Thyroid gland (tissue), 4 donors: ENCODE results near the gene UNC13A. TPM values are rescaled to one million over a fixed set of nuclear protein-coding genes. Genes with fewer than 3 reads are reported as not detected.

Experiments
- DNase-seq, 2 donors: peaks; one replicate each; pipeline ENCODE4 v3.0.0-alpha.2; 2019
- H3K27ac ChIP-seq, 3 donors: fragments of 200-600 bp; sonication (generic); 1 replicate in 2 of 3; 2 replicates in 1 of 3; pipeline ENCODE4 v1.5.1; 2016 to 2019; ENCODE audit warnings: mild to moderate bottlenecking in 1 of 3, moderate library complexity in 1 of 3
- H3K27me3 ChIP-seq: fragments of 200-600 bp; sonication (generic); one replicate; pipeline ENCODE4 v1.5.1; 2019
- H3K36me3 ChIP-seq, 2 donors: fragments of 200-600 bp; sonication (generic); one replicate each; pipeline ENCODE4 v1.5.1; 2016 to 2019
- H3K4me1 ChIP-seq, 2 donors: fragments of 200-600 bp; sonication (generic); one replicate each; pipeline ENCODE4 v1.5.1; 2017 to 2019
- H3K4me3 ChIP-seq, 3 donors: fragments of 200-600 bp; sonication (generic); replicated peaks in 1 of 3; 1 replicate in 2 of 3; 2 replicates in 1 of 3; pipeline ENCODE4 v1.5.1; 2016; ENCODE audit warnings: mild to moderate bottlenecking in 1 of 3
- H3K9me3 ChIP-seq: fragments of 200-600 bp; sonication (generic); one replicate; pipeline ENCODE4 v1.5.1; 2017
- POLR2A ChIP-seq, 2 donors: fragments of 450-650 bp; IDR thresholded peaks; one replicate each; pipeline ENCODE4 v1.6.1; 2017; ENCODE audit warnings: antibody characterized with exemption in 2 of 2, mild to moderate bottlenecking in 2 of 2, moderate library complexity in 1 of 2
- WGBS, 2 donors: methylation state at CpG; one replicate each; pipeline ENCODE4 v1.1.5; 2017; 5-methylcytosine and 5-hydroxymethylcytosine counted together
- intact Hi-C: fragments of 100-400 bp; cut with DNase I; formaldehyde crosslinking; loops from one replicate; pipeline ENCODE4 v1.15.1; 2023
- total RNA-seq, 4 donors: library from RNA; depleted of rRNA; stranded (reverse); fragments of >200 nt; gene quantifications; one replicate each; pipeline ENCODE4 v1.2.3, GENCODE V29; 2016
- TF ChIP-seq, protein P1 (sequence below), 6 experiments: fragments of 200-600 bp in 3 of 6; fragments of 450-650 bp in 3 of 6; sonication (generic) in 3 of 6; IDR thresholded peaks; one replicate each; pipeline ENCODE4 v1.5.1; 2016 to 2019; ENCODE audit warnings: antibody characterized with exemption in 6 of 6, mild to moderate bottlenecking in 2 of 6, inconsistent platforms in 1 of 6, moderate library complexity in 1 of 6

UNC13A gene
- total RNA-seq, 4 donors from 2014 or later = under 0.01 to 2.7 (median 0.21) TPM

DNA sequence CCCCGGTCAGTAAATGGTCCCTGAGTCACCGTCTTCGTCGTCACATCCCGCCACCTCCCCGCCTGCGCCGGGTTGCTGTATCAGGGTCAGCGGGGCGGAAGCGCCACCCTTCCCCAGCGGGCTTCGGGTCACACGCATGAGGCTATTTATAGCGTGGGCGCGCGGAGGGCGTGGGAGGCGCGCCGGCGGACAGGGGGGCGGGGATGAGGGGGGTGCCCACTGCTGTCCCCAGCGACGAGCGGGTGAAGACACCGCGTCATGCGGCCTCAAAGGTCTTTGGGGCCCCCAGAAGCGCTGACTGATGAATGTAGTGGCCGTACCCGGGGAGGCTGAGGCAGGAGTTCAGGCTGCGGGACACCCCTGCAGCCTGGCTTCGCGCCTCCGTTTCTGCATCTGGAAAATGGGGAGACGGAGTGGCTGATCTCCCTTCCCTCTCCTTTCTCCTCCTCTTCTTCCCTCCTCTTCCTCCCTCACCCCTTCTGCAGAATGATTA is 7.9 kb downstream of the UNC13A start:
- DNase-seq = peak; percentile 35 to 41
- no peaks in the 10 kb centered on the region for H3K27me3 ChIP-seq
- WGBS, 2 donors = 3 to 19% methylated on average over 9 to 37 of the region's 38 CpGs
- H3K9me3 ChIP-seq = no peaks in the 10 kb centered on the region
- intact Hi-C loops = no loop called here
- no peaks in the 10 kb centered on the region for H3K36me3 ChIP-seq
- peaks cover 0 to 9% of the 10 kb centered on the region in 2 donors for H3K4me1 ChIP-seq
- H3K4me3 ChIP-seq = no peak overlapping the region
- no peak overlapping the region for H3K27ac ChIP-seq
- no peak for TF ChIP-seq POLR2A (IDR thresholded peaks at IDR 0.05)
- TF ChIP-seq, protein P1, sequence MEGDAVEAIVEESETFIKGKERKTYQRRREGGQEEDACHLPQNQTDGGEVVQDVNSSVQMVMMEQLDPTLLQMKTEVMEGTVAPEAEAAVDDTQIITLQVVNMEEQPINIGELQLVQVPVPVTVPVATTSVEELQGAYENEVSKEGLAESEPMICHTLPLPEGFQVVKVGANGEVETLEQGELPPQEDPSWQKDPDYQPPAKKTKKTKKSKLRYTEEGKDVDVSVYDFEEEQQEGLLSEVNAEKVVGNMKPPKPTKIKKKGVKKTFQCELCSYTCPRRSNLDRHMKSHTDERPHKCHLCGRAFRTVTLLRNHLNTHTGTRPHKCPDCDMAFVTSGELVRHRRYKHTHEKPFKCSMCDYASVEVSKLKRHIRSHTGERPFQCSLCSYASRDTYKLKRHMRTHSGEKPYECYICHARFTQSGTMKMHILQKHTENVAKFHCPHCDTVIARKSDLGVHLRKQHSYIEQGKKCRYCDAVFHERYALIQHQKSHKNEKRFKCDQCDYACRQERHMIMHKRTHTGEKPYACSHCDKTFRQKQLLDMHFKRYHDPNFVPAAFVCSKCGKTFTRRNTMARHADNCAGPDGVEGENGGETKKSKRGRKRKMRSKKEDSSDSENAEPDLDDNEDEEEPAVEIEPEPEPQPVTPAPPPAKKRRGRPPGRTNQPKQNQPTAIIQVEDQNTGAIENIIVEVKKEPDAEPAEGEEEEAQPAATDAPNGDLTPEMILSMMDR (IDR thresholded peaks at IDR 0.05) = no peak

GRCh38 chr19:17679526-17680229 is 8.5 kb downstream of the UNC13A start:
- no peaks in the 10 kb centered on the region for H3K27me3 ChIP-seq
- H3K4me3 ChIP-seq = no peak overlapping the region
- peaks cover 0 to 9% of the 10 kb centered on the region in 2 donors for H3K4me1 ChIP-seq
- no peaks in the 10 kb centered on the region for H3K36me3 ChIP-seq
- intact Hi-C loops = no loop called here
- no peak for DNase-seq
- TF ChIP-seq, protein P1 (IDR thresholded peaks at IDR 0.05) = no peak
- TF ChIP-seq POLR2A (IDR thresholded peaks at IDR 0.05) = no peak
- no peak overlapping the region for H3K27ac ChIP-seq
- WGBS, 2 donors = 7% methylated on average over 14 of the region's 14 CpGs
- H3K9me3 ChIP-seq = no peaks in the 10 kb centered on the region

- no peak overlapping the region for H3K4me3 ChIP-seq
- H3K36me3 ChIP-seq = no peaks in the 10 kb centered on the region
- H3K27me3 ChIP-seq = no peaks in the 10 kb centered on the region
- TF ChIP-seq POLR2A (IDR thresholded peaks at IDR 0.05) = no peak
- TF ChIP-seq, protein P1 (IDR thresholded peaks at IDR 0.05) = no peak
- H3K27ac ChIP-seq = no peak overlapping the region
- DNase-seq = no peak
- H3K9me3 ChIP-seq = no peaks in the 10 kb centered on the region
- WGBS, 2 donors = 79 to 86% methylated on average over 4 of the region's 4 CpGs
- intact Hi-C loops = no loop called here
- peaks cover 0 to 9% of the 10 kb centered on the region in 2 donors for H3K4me1 ChIP-seq
Measured at GRCh38 chr19:17678836-17679235, 9.3 kb downstream of the UNC13A start.

GRCh38 chr19:17677002-17677401 is 11.2 kb downstream of the UNC13A start:
- no peak overlapping the region for H3K27ac ChIP-seq
- H3K36me3 ChIP-seq = no peaks in the 10 kb centered on the region
- no peak overlapping the region for H3K4me3 ChIP-seq
- 65 to 71% methylated on average over 2 of the region's 2 CpGs for WGBS, 2 donors
- intact Hi-C loops = no loop called here
- TF ChIP-seq, protein P1 (IDR thresholded peaks at IDR 0.05) = no peak
- no peak for TF ChIP-seq POLR2A (IDR thresholded peaks at IDR 0.05)
- no peak for DNase-seq
- H3K27me3 ChIP-seq = no peaks in the 10 kb centered on the region
- peaks cover 0 to 9% of the 10 kb centered on the region in 2 donors for H3K4me1 ChIP-seq
- no peaks in the 10 kb centered on the region for H3K9me3 ChIP-seq

DNA sequence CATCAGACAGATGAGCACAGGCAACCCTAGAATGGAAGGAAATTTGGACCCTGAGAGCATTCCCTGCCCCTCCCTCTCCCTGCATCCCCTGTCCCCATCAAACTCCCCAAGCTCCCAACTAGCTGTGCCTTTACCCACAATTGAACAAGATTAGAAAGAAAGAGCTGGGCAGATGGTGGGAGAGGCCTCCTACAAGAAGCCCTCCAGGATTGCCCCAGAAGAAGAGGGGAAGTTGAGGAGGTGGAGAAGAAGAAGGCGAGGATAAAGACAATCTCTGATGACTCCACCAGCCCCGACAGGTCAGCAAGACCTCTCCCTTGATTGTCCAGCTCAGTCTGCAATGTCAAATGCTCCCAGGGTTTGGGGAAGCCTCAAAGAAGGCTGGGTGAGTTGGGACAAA is 11.9 kb downstream of the UNC13A start:
- H3K27ac ChIP-seq = no peak overlapping the region
- no peak overlapping the region for H3K4me3 ChIP-seq
- H3K4me1 ChIP-seq = peaks cover 0 to 9% of the 10 kb centered on the region in 2 donors
- DNase-seq = no peak
- WGBS, 2 donors = 58 to 68% methylated on average over 2 of the region's 2 CpGs
- H3K27me3 ChIP-seq = no peaks in the 10 kb centered on the region
- TF ChIP-seq, protein P1 (IDR thresholded peaks at IDR 0.05) = no peak
- TF ChIP-seq POLR2A (IDR thresholded peaks at IDR 0.05) = no peak
- no peaks in the 10 kb centered on the region for H3K36me3 ChIP-seq
- H3K9me3 ChIP-seq = no peaks in the 10 kb centered on the region
- intact Hi-C loops = no loop called here
